Measurements from ENCODE around the gene ZBTB12.
"Not testable (repeated sequence)": the region's sequence is repeated elsewhere in the genome, so short reads cannot be mapped to it uniquely, and the experiment has no call there.

Gene ZBTB12

GRCh38 chr6:31927242-31927862, 25.5 kb upstream of the ZBTB12 start, which contains the start of gene C2:
TSS of gene C2 (plus strand) at chr6:31927717. CDS start at chr6:31927753, 36 bp downstream.
- DNase-seq, result no peak
- intact Hi-C loops (cut with DNase I), result no loop called here

DNA sequence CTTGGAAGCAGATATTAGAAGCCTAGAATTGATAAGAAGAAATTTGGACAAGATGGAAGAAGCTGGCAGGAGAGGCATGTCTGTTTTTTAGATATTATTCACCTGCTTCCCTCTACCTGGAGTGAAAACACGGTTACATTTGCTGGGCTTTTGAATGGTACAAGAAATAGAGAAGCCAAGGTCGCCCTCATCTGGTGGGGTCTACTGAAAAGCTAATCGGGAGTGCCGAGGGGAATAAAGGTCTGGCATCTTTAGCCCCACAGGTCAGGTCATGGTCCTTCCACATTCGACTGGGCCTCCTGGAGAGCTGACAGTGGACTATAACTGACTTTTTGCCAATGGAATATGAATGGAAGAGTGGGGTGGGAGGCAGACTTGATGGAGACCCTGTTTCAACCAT, 21.1 kb upstream of the ZBTB12 start:
- no peak for DNase-seq
- intact Hi-C loops (cut with DNase I), result no loop called here

- DNase-seq, result no peak
- intact Hi-C loops (cut with DNase I), result no loop called here
These were observed 18.9 kb upstream of the ZBTB12 start for GRCh38 chr6:31920811-31921210.

- no peak for DNase-seq
These were observed 17.9 kb upstream of the ZBTB12 start for GRCh38 chr6:31919624-31920303.

GRCh38 chr6:31918069-31918720, 16.3 kb upstream of the ZBTB12 start:
- intact Hi-C loops (cut with DNase I), result no loop called here

More at GRCh38 chr6:31919624-31920303, 17.9 kb upstream of the ZBTB12 start:
- intact Hi-C loops (cut with DNase I), result no loop called here

DNA sequence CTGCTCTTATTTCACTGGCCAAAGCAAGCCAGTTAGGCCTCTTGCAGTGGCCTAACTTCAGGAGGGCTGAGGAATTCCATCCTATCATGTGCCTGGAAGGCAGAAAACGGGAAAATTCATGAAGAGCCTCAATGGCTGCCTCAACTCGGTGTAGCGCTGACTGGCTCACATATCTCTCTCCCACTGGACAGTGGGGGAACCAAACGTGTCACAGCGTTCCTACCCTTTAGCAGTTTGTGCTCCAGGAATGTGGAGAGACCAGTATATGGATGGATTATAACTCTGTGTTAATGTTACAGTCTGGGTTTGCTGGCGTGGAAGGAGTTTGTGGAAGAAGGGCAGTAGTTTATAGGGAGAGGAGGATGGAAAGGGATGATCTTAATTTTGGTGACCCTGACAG, 13.9 kb upstream of the ZBTB12 start:
- DNase-seq, result no peak
- intact Hi-C loops (cut with DNase I), result no loop called here

More at GRCh38 chr6:31918069-31918720, 16.3 kb upstream of the ZBTB12 start:
- no peak for DNase-seq

DNA sequence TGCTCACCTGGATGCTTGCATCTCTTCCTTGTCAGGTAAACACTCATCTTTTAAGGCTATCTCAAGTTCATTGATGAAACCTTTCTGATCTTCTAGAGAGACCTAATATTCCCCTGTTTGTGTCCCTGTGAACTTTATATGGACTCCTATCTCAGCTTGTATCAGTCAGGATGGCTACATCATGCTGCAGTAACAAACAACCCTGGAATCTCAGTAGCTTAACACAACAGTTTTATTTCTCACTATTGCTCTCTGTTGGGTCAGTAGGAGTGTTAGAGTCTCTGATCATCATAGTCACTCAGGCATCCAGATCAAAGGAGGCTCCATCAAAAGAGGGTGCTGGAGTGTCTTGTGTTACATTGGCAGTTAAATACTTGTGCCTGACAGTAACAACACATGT, 13.5 kb upstream of the ZBTB12 start:
- intact Hi-C loops (cut with DNase I), result no loop called here

GRCh38 chr6:31911826-31912585, 10.1 kb upstream of the ZBTB12 start:
- intact Hi-C loops (cut with DNase I), result no loop called here
- DNase-seq, result peak in 1 of 10 donors; percentile 21

More for the DNA sequence above, 13.5 kb upstream of the ZBTB12 start:
- DNase-seq, result no peak

GRCh38 chr6:31909298-31909697, 7.4 kb upstream of the ZBTB12 start:
- DNase-seq; intact Hi-C loops (cut with DNase I): not testable (repeated sequence)

DNA sequence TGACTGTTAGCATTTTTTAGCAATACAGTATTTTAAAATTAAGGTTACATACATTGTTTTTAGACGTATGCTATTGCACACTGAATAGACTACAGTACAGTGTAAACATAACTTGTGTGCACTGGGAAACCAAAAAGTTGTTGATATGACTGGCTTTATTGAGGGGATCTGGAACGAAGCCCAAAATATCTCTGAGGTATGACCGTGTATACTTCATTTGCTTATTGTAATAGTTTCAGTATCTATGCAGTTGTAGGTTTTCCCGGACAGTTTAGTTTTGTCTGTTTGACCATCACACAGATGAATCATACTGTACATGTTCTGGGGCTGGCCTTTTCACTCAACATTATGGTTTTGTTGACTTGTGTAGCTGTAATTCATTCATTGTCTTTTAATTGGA, 6.9 kb upstream of the ZBTB12 start:
- intact Hi-C loops (cut with DNase I), result no loop called here
- no peak for DNase-seq

- DNase-seq; intact Hi-C loops (cut with DNase I): not testable (repeated sequence)
These were observed 6.4 kb upstream of the ZBTB12 start for GRCh38 chr6:31908255-31908654.

DNA sequence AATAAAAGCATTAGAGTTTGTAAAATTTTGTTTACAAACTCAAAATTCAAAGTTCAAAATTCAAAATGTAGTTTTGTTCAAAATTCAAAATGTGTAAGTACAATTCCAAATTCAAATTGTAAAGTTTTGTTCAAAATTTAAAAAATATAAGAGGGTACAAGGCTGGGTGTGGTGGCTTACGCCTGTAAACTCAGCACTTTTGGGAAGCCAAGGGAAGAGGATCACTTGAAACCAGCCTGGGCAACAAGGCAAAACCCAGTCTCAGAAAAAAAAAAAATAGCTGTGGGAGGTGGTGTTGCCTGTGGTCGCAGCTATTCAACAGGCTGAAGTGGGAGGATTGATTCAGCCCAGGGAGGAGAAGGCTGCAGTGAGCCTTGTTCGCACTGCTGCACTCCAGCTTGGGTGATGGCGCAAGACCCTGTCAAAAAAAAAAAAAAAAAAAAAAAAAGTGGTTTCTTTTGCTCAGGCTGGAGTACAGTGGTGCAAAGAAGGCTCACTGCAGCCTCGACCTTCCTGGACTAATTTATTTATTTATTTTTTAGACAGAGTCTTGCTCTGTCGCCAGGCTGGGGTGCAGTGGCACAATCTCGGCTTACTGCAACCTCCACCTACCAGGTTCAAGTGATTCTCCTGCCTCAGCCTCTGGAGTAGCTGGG, 5.4 kb upstream of the ZBTB12 start:
- peak in 1 of 10 donors; percentile 35 for DNase-seq
- intact Hi-C loops (cut with DNase I), result no loop called here

GRCh38 chr6:31906727-31907126, 4.8 kb upstream of the ZBTB12 start:
- intact Hi-C loops (cut with DNase I); DNase-seq: not testable (repeated sequence)

DNA sequence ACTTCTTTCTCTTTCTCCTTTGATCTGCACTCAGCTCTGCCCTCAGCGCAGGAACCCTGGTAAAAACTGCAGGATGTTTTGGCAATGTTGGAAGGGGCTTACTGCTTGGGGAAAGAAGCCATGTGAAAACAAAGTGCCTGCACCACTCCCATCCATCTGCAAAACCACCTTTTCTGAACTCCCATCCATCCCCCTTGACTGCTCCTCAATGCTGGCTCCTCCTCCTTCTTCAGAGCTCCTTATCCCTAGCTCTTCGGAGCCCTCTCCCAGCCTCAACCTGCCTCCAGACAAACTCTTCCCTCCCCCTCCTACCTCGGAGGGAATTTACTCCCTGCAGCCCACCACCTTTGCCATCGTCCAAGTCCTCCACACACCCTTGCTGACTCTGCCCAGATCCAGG, 4.2 kb upstream of the ZBTB12 start:
- DNase-seq, result peak in 1 of 10 donors; percentile 7
- intact Hi-C loops (cut with DNase I), result no loop called here

- intact Hi-C loops (cut with DNase I), result no loop called here
- DNase-seq, result peak in 1 of 10 donors; percentile 8
These were observed 3.2 kb upstream of the ZBTB12 start for GRCh38 chr6:31905041-31905440.

DNA sequence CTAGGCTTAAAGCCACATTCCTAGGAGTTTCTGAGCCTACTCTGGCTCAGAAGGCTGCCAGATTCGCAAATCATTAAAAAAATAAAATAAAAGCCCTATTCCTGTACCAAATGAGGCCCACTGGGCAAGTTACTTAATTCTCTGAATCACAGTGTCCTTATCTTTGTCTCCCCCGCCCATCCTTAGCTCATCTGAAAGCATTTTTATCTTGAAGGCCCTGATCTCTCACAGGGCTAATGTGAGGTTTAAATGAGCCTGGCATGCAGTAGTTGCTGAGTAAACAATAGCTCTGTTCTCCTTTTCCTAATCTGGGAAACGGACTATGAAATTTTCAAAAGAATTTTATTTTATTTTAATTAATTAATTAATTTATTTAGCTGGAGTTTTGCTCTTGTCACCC, 2.1 kb upstream of the ZBTB12 start:
- intact Hi-C loops (cut with DNase I), result loop anchor here (5.0 kb wide), 1 partner anchor 48 kb away; no protein-coding TSS in a partner anchor
- DNase-seq, result no peak

- DNase-seq, result peak in 8 of 10 donors; percentile 36 to 92 (median 46)
- intact Hi-C loops (cut with DNase I), result loop anchor here (5.0 kb wide), 1 partner anchor 51 kb away; no protein-coding TSS in a partner anchor
These were observed 402 bp downstream of the ZBTB12 start for GRCh38 chr6:31901415-31901952.

DNA sequence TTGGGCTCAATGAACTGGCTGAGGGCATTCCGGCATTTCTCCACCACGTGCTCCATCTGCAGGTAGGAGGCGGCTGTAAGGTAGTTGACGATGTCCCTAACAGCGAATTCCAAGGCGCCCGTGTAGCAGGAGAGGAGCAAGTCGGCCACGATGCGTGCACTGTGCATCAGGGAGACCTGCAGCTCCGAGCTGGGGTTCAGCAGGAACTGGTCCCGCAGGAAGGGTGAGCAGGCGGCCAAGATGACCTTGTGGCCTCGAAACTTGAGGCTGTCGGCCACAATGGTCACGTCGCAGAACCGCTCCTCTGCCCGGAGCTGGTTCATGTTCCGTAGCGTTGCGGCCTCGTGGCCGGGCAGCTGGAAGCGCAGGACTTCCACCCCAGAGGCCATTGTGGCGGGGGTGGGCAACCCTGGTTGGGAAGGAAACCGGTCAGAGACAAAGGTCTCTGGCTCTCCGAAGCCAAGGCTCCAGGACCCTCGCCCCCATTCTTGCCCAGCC, 920 bp downstream of the ZBTB12 start:
- peak in 3 of 10 donors; percentile 21 to 81 (median 23) for DNase-seq
- intact Hi-C loops (cut with DNase I), result loop anchor here (5.0 kb wide), 1 partner anchor 51 kb away; no protein-coding TSS in a partner anchor
